Kidney (tissue), 14 donors: ENCODE results near the gene TUT7. TPM values are rescaled to one million over a fixed set of nuclear protein-coding genes. Genes with fewer than 3 reads are reported as not detected.
"Not testable (repeated sequence)": the region's sequence is repeated elsewhere in the genome, so short reads cannot be mapped to it uniquely, and the experiment has no call there.

Experiments
- DNase-seq, 5 donors: peaks; one replicate each; pipeline ENCODE4 v3.0.0-alpha.2; 2013 to 2020
- FAIRE-seq: peaks from 2 replicates; lab custom pipeline; 2012; peaks lifted over from hg19 to GRCh38; lab: Jason Lieb, UNC
- H3K27ac ChIP-seq, 2 donors: one replicate each; pipeline ENCODE4 v1.7.0; 2013; ENCODE audit warnings: low read depth in 2 of 2, low read length in 2 of 2, inconsistent platforms in 1 of 2
- H3K27me3 ChIP-seq: one replicate; pipeline ENCODE4 v1.7.1; 2013; ENCODE audit warnings: low read length, inconsistent platforms; ENCODE audit not compliant: control insufficient read depth, insufficient read depth
- H3K36me3 ChIP-seq, 3 donors: one replicate each; pipeline versions ENCODE4 v1.7.0 to v1.7.1; 2013; ENCODE audit warnings: low read length in 3 of 3, control low read depth in 1 of 3, inconsistent platforms in 1 of 3; ENCODE audit not compliant: insufficient read depth in 3 of 3, control insufficient read depth in 2 of 3
- H3K4me1 ChIP-seq, 3 donors: one replicate each; pipeline versions ENCODE4 v1.7.0 to v1.7.1; 2013; ENCODE audit warnings: low read length in 3 of 3, inconsistent platforms in 1 of 3, low read depth in 1 of 3; ENCODE audit not compliant: control insufficient read depth in 2 of 3, insufficient read depth in 2 of 3
- H3K4me3 ChIP-seq, 3 donors: one replicate each; pipeline versions ENCODE4 v1.7.0 to v1.8.1; 2013; ENCODE audit warnings: low read length in 3 of 3, control low read depth in 1 of 3, inconsistent platforms in 1 of 3
- H3K9ac ChIP-seq, 3 donors: one replicate each; pipeline versions ENCODE4 v1.7.0 to v1.7.1; 2013; ENCODE audit warnings: low read length in 3 of 3, control low read depth in 1 of 3, inconsistent platforms in 1 of 3
- H3K9me3 ChIP-seq, 3 donors: one replicate each; pipeline versions ENCODE4 v1.7.0 to v1.7.1; 2013; ENCODE audit warnings: low read length in 3 of 3, control low read depth in 1 of 3, inconsistent platforms in 1 of 3; ENCODE audit not compliant: control insufficient read depth in 2 of 3, insufficient read depth in 1 of 3
- CTCF ChIP-seq: IDR thresholded peaks from 3 replicates; pipeline ENCODE4 v1.5.1; 2012; ENCODE audit warnings: mild to moderate bottlenecking, moderate library complexity, borderline replicate concordance; ENCODE audit not compliant: insufficient read depth; ENCODE audit errors: extremely low read depth
- intact Hi-C: fragments of 100-400 bp; cut with DNase I; formaldehyde crosslinking; loops from one replicate; pipeline ENCODE4 v1.11.1; 2022
- polyA plus RNA-seq: library from polyadenylated mRNA; stranded (reverse); fragments of 350-450 nt; fragmentation: Illumina TruSeq; extraction: RNeasy Lipid Tissue Mini Kit (QIAGEN cat#74804); gene quantifications from one replicate; pipeline ENCODE4 v1.2.3, GENCODE V29; 2014; ENCODE audit warnings: low read depth, low replicate concordance; ENCODE audit not compliant: insufficient read depth
- total RNA-seq: library from RNA; stranded (reverse); fragmentation: NEBNext Ultra II Directional; extraction: Animal tissue kit (Norgen Biotek cat#: 25700); gene quantifications from one replicate; pipeline ENCODE4 v1.2.1, GENCODE V29; 2021
- donor health status: control.
- donor health status: control.
- donor health status: control.
- donor health status: control.
- donor health status: control.
- donor health status: DM: yes; HTN: yes; CAD: no.
- donor health status: Normal renal cell carcinoma (clear cell type).

The TUT7 gene
- total and polyA plus RNA-seq, 2 donors from 2014 or later = 6.6 to 26.0 TPM

- H3K9me3 ChIP-seq = no peaks in the 10 kb centered on the region
- DNase-seq = no peak
- H3K36me3 ChIP-seq = peaks cover 7 to 55% (median 32%) of the 10 kb centered on the region in 3 donors
- H3K4me1 ChIP-seq = no peaks in the 10 kb centered on the region
- H3K9ac ChIP-seq = no peak overlapping the region
- FAIRE-seq = no peak
- TF ChIP-seq CTCF = no peak
- H3K4me3 ChIP-seq = no peak overlapping the region
- no peak overlapping the region for H3K27ac ChIP-seq
- H3K27me3 ChIP-seq = no peaks in the 10 kb centered on the region
- intact Hi-C loops = no loop called here
These were observed 32.8 kb downstream of the TUT7 start for GRCh38 chr9:86321373-86321772.

- Histone ChIP-seq H3K36me3 (peaks cover 4 to 41% (median 23%) of the 10 kb centered on the region in 3 donors), H3K9ac (no peak overlapping the region), H3K4me3 (no peak overlapping the region), H3K27me3 (no peaks in the 10 kb centered on the region), H3K27ac (no peak overlapping the region), H3K9me3 (no peaks in the 10 kb centered on the region), H3K4me1 (no peaks in the 10 kb centered on the region)
- FAIRE-seq (no peak), DNase-seq (no peak)
- TF ChIP-seq CTCF = no peak
- intact Hi-C loops = no loop called here
These were observed 36.0 kb downstream of the TUT7 start for GRCh38 chr9:86318187-86318586.

GRCh38 chr9:86315078-86315477, 39.1 kb downstream of the TUT7 start:
- intact Hi-C loops = no loop called here
- TF ChIP-seq CTCF = no peak

GRCh38 chr9:86312959-86313358, 41.3 kb downstream of the TUT7 start:
- H3K9ac ChIP-seq, DNase-seq, H3K4me3 ChIP-seq, H3K9me3 ChIP-seq, H3K27ac ChIP-seq, H3K4me1 ChIP-seq, H3K27me3 ChIP-seq, FAIRE-seq, intact Hi-C loops: not testable (repeated sequence)
- peaks cover 6 to 33% (median 27%) of the 10 kb centered on the region in 3 donors for H3K36me3 ChIP-seq

More at GRCh38 chr9:86315078-86315477, 39.1 kb downstream of the TUT7 start:
- DNase-seq (no peak), FAIRE-seq (no peak)
- H3K36me3 ChIP-seq = peaks cover 4 to 31% (median 20%) of the 10 kb centered on the region in 3 donors
- no peak overlapping the region for H3K9ac ChIP-seq
- no peaks in the 10 kb centered on the region for H3K9me3 ChIP-seq
- no peaks in the 10 kb centered on the region for H3K27me3 ChIP-seq
- no peak overlapping the region for H3K4me3 ChIP-seq
- H3K27ac ChIP-seq = no peak overlapping the region
- no peaks in the 10 kb centered on the region for H3K4me1 ChIP-seq
